ENCODE measurements around the gene VSTM4.
A peak's percentile ranks its signal among the peaks of the same experiment; 100 is the strongest.

The VSTM4 gene

GRCh38 chr10:49001870-49002672 lies 113.3 kb downstream of the VSTM4 start:
- no peak for DNase-seq

- DNase-seq: peak; percentile 11
Measured at GRCh38 chr10:49001402-49001801, 113.9 kb downstream of the VSTM4 start.

GRCh38 chr10:49000437-49001398 lies 114.6 kb downstream of the VSTM4 start:
- no peak for DNase-seq

GRCh38 chr10:48999346-48999745 lies 116.0 kb downstream of the VSTM4 start:
- DNase-seq: no peak

GRCh38 chr10:48996329-48996728 lies 119.0 kb downstream of the VSTM4 start:
- DNase-seq: no peak

- DNase-seq: no peak
Measured at GRCh38 chr10:48993627-48994026, 121.7 kb downstream of the VSTM4 start.

- no peak for DNase-seq
Measured at GRCh38 chr10:48990226-48990625, 125.1 kb downstream of the VSTM4 start.

- DNase-seq: no peak
Measured at GRCh38 chr10:48985621-48986158, 129.6 kb downstream of the VSTM4 start.

- DNase-seq: no peak
Measured at GRCh38 chr10:48983648-48984351, 131.5 kb downstream of the VSTM4 start.

- DNase-seq: no peak
Measured at GRCh38 chr10:48982584-48982983, 132.7 kb downstream of the VSTM4 start.

- DNase-seq: peak; percentile 35
Measured at GRCh38 chr10:48981310-48981907, 133.9 kb downstream of the VSTM4 start.

- DNase-seq: no peak
Measured at GRCh38 chr10:48978318-48978717, 137.0 kb downstream of the VSTM4 start.

GRCh38 chr10:48976196-48976595 lies 139.1 kb downstream of the VSTM4 start:
- no peak for DNase-seq

GRCh38 chr10:48974510-48975156 lies 140.7 kb downstream of the VSTM4 start:
- no peak for DNase-seq

- no peak for DNase-seq
Measured at GRCh38 chr10:48973065-48973464, 142.3 kb downstream of the VSTM4 start.

- no peak for DNase-seq
Measured at GRCh38 chr10:48970654-48971053, 144.7 kb downstream of the VSTM4 start.

- no peak for DNase-seq
Measured at GRCh38 chr10:48970046-48970445, 145.3 kb downstream of the VSTM4 start.

GRCh38 chr10:48968036-48968435 lies 147.3 kb downstream of the VSTM4 start:
- DNase-seq: no peak

GRCh38 chr10:48965460-48965859 lies 149.9 kb downstream of the VSTM4 start:
- no peak for DNase-seq
